Mucosa of descending colon (tissue), 3 donors: ENCODE measurements around the gene METTL16. TPM values are rescaled to one million over a fixed set of nuclear protein-coding genes. Genes with fewer than 3 reads are reported as not detected.
"Not testable (repeated sequence)": the region's sequence is repeated elsewhere in the genome, so short reads cannot be mapped to it uniquely, and the experiment has no call there.

Experiments
- ATAC-seq: fragments of 200-7000 bp; cut with Tn5 transposase; one replicate; pipeline ENCODE4 v1.9.1; 2020; ENCODE audit warnings: mild to moderate bottlenecking, moderate library complexity
- DNase-seq, 3 donors: peaks; one replicate each; pipeline ENCODE4 v3.0.0-alpha.2; 2020
- H3K36me3 ChIP-seq: fragments of 200-600 bp; one replicate; pipeline ENCODE4 v1.8.0; 2021; ENCODE audit warnings: low read depth, mild to moderate bottlenecking
- H3K4me1 ChIP-seq: fragments of 200-600 bp; one replicate; pipeline ENCODE4 v1.8.0; 2021; ENCODE audit warnings: low read depth, mild to moderate bottlenecking
- H3K4me3 ChIP-seq: fragments of 200-600 bp; one replicate; pipeline ENCODE4 v1.8.0; 2021; ENCODE audit warnings: mild to moderate bottlenecking
- H3K9me3 ChIP-seq: fragments of 200-600 bp; one replicate; pipeline ENCODE4 v1.8.0; 2021; ENCODE audit warnings: mild to moderate bottlenecking
- CTCF ChIP-seq: fragments of 200-600 bp; IDR thresholded peaks from one replicate; pipeline ENCODE4 v1.8.0; 2022; ENCODE audit warnings: antibody characterized with exemption, mild to moderate bottlenecking
- intact Hi-C, 2 donors: fragments of 100-400 bp; cut with DNase I in 1 of 2; cut with micrococcal nuclease in 1 of 2; formaldehyde crosslinking; loops; one replicate each; pipeline versions ENCODE4 v1.11.0 to v1.11.1; 2022; cut with DNase I, micrococcal nuclease
- long read RNA-seq, 2 donors: library from polyadenylated mRNA; unstranded; transcript quantifications; one replicate each; pipeline ENCODE4 v2.0.0, GENCODE V29; 2019 to 2021
- total RNA-seq, 3 donors: library from RNA; stranded (reverse); fragmentation: NEBNext Ultra II Directional in 2 of 3; extraction: Animal tissue kit (Norgen Biotek cat#: 25700) in 2 of 3; gene quantifications; one replicate each; pipeline versions ENCODE4 v1.2.1 to v1.2.4, GENCODE V29; 2021 to 2023
- donor health status: DM: no; HTN: no; CAD: no; lungs with moderate emphysema.
- donor health status: DM: no; HTN: no; CAD: no.
- donor health status: DM: no; HTN: yes; CAD: no.

METTL16 gene, protein sequence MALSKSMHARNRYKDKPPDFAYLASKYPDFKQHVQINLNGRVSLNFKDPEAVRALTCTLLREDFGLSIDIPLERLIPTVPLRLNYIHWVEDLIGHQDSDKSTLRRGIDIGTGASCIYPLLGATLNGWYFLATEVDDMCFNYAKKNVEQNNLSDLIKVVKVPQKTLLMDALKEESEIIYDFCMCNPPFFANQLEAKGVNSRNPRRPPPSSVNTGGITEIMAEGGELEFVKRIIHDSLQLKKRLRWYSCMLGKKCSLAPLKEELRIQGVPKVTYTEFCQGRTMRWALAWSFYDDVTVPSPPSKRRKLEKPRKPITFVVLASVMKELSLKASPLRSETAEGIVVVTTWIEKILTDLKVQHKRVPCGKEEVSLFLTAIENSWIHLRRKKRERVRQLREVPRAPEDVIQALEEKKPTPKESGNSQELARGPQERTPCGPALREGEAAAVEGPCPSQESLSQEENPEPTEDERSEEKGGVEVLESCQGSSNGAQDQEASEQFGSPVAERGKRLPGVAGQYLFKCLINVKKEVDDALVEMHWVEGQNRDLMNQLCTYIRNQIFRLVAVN
- total RNA-seq = 10 to 100 TPM; 16.2 to 30.7 (median 19.9) TPM
- long read RNA-seq, donor 1, partial matches to known transcripts = 0 of 5 reads
- long read RNA-seq, donor 1, other reads (novel, unspliced or antisense) = 5 of 5 reads
- long read RNA-seq, donor 2, partial matches to known transcripts = 0 of 1 reads
- long read RNA-seq, donor 2, other reads (novel, unspliced or antisense) = 1 of 1 reads

- DNase-seq (peak; percentile 97 to 100 (median 98)), ATAC-seq (peak; percentile 100)
- no peak for TF ChIP-seq CTCF
- H3K36me3 ChIP-seq = no peaks in the 10 kb centered on the region
- H3K4me1 ChIP-seq = peaks cover 10% of the 10 kb centered on the region
- H3K9me3 ChIP-seq = no peaks in the 10 kb centered on the region
- intact Hi-C loops = no loop called here
- H3K4me3 ChIP-seq = peak within 1 kb of the TSS; percentile 59
Observed at GRCh38 chr17:2511462-2512369, at the start of gene METTL16. Gene METTL16 (minus strand): TSS chr17:2511888. CDS start chr17:2502331, 9,557 bp downstream.

DNA sequence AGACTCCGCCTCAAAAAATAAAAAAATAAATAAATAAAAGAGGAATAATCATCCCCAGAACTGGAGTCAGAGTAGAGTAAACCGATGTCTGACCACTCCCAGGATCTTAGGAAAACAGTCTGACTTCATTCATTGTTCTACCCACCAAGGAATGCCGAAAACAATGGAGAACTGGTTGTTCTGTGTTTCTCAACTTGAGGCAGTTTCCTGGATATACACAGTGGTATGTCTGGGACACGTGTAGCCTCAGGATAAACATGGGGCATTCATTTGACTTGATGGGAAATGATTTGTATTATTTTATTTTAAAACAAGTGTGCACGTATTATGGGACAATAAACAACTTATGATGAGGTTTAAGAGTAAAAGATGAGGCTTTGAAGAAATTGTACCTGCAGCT lies 49.0 kb upstream of the METTL16 start:
- H3K4me1 ChIP-seq = no peaks in the 10 kb centered on the region
- no peaks in the 10 kb centered on the region for H3K36me3 ChIP-seq
- TF ChIP-seq CTCF = no peak
- no peak overlapping the region for H3K4me3 ChIP-seq
- DNase-seq = no peak
- no peaks in the 10 kb centered on the region for H3K9me3 ChIP-seq
- intact Hi-C loops = no loop called here
- no peak for ATAC-seq

DNA sequence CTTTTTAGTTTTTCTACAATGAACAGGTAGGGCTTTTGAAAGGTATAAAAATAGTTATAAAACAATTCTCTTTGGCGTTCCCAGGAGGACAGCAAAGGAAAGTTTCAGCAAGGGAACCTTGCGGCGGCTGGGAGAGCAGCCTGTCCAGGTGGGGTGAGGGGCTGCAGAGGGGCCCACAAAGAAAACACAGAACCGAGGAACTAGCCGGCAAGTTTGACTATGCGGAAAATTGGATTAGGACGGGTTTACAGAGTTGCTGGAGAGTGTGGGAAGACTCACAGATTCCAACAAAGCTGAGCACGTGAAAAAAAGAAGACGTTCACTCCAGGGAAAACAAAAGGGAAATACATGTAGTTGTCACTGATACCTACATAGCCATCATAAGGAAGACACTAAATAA lies 40.2 kb upstream of the METTL16 start:
- DNase-seq = no peak
- no peak for ATAC-seq
- no peaks in the 10 kb centered on the region for H3K4me1 ChIP-seq
- TF ChIP-seq CTCF = no peak
- no peak overlapping the region for H3K4me3 ChIP-seq
- H3K9me3 ChIP-seq = no peaks in the 10 kb centered on the region
- intact Hi-C loops = no loop called here
- no peaks in the 10 kb centered on the region for H3K36me3 ChIP-seq

DNA sequence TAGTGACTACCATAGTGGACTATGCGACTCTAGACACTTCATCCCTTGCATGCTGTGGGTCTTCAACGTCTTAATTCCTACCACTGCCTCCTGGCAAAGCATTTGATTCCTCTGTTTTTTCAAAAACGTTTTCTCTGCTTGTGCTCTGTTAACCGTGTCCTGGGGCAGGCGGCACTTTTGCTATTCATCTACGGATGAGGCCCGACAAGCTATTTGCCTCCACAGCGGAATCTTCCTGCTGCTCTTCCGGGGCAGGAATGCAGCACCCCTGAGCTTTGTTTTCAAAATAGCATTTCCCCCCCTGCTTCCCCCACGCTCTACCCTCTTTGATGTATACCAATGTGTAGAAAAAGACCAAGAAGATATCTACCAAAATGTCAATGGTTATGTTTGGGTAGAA lies 39.8 kb upstream of the METTL16 start:
- Histone ChIP-seq H3K9me3 (no peaks in the 10 kb centered on the region), H3K4me1 (no peaks in the 10 kb centered on the region), H3K4me3 (no peak overlapping the region), H3K36me3 (no peaks in the 10 kb centered on the region)
- no peak for ATAC-seq
- intact Hi-C loops = no loop called here
- no peak for DNase-seq
- TF ChIP-seq CTCF = no peak

DNA sequence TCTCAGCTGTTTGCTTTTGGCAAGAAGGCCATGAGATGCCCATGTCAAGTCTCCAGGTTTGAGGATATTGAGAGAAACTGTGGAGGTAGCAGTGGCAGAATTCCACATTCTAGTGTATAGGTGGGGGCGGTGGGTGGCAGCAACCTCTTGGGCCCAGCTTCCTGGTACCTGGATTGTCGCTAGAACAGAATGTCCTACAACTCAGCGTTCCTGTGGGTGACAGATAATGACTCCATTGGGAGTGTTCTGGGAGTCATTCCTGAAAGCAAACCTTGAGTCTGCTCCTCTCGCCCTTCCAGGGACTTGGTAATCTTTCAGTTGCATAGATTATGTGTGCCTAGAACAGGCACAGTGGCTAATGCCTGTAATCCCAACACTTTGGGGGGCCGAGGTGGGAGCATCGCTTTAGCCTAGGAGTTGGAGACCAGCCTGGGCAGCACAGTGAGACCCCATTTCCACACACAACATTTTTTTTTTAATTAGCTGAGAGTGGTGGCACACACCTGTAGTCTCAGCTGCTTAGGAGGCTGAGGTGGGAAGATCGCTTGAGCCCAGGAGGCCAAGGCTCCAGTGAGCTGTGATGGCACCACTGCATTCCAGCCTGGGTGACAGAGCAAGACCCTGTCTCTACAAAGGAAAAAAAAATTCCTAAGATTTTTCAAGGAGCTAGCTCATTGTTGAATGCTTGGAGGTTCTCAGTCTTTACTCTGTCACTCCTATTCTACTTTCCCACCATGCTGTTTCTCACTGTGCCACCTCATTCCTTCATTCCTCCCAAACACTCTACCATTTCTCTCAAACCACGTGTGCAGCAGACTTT lies 37.9 kb upstream of the METTL16 start:
- no peak for DNase-seq
- H3K4me3 ChIP-seq = no peak overlapping the region
- H3K4me1 ChIP-seq = no peaks in the 10 kb centered on the region
- H3K36me3 ChIP-seq = no peaks in the 10 kb centered on the region
- TF ChIP-seq CTCF = no peak
- no peaks in the 10 kb centered on the region for H3K9me3 ChIP-seq
- ATAC-seq = no peak
- intact Hi-C loops = no loop called here

GRCh38 chr17:2548026-2548425 lies 36.3 kb upstream of the METTL16 start:
- DNase-seq, intact Hi-C loops: not testable (repeated sequence)
- peak; percentile 34 for ATAC-seq

More at GRCh38 chr17:2548026-2548425, 36.3 kb upstream of the METTL16 start:
- not testable (repeated sequence) for H3K36me3 ChIP-seq, H3K4me3 ChIP-seq, H3K9me3 ChIP-seq, H3K4me1 ChIP-seq
